ENCODE results near the gene NDST1.
A peak's percentile ranks its signal among the peaks of the same experiment; 100 is the strongest.
"Not testable (repeated sequence)": the region's sequence is repeated elsewhere in the genome, so short reads cannot be mapped to it uniquely, and the experiment has no call there.

The NDST1 gene

GRCh38 chr5:150507474-150508276 lies at the start of gene NDST1:
Gene NDST1, plus strand, starts transcription at chr5:150508131. Its CDS starts 13,124 bp downstream, at chr5:150521255.
- no peak for DNase-seq (ENCODE audit: low read depth in 2 of 2)

GRCh38 chr5:150458802-150459557 lies 49.0 kb upstream of the NDST1 start:
- DNase-seq (ENCODE audit: low read depth in 2 of 2), result peak; percentile 78 to 93

- DNase-seq (ENCODE audit: low read depth in 2 of 2), result no peak
Observed at GRCh38 chr5:150460781-150461180, 47.1 kb upstream of the NDST1 start.

GRCh38 chr5:150461231-150461630 lies 46.7 kb upstream of the NDST1 start:
- DNase-seq (ENCODE audit: low read depth in 2 of 2), result no peak

GRCh38 chr5:150464554-150465012 lies 43.3 kb upstream of the NDST1 start:
- no peak for DNase-seq (ENCODE audit: low read depth in 2 of 2)

- DNase-seq (ENCODE audit: low read depth in 2 of 2), result no peak
Observed at GRCh38 chr5:150465927-150466326, 42.0 kb upstream of the NDST1 start.

- no peak for DNase-seq (ENCODE audit: low read depth in 2 of 2)
Observed at GRCh38 chr5:150468206-150468605, 39.7 kb upstream of the NDST1 start.

- DNase-seq (ENCODE audit: low read depth in 2 of 2), result no peak
Observed at GRCh38 chr5:150469718-150470469, 38.0 kb upstream of the NDST1 start.

GRCh38 chr5:150473673-150474358 lies 34.1 kb upstream of the NDST1 start:
- DNase-seq (ENCODE audit: low read depth in 2 of 2), result no peak

- not testable (repeated sequence) for DNase-seq (ENCODE audit: low read depth in 2 of 2)
Observed at GRCh38 chr5:150476568-150476967, 31.4 kb upstream of the NDST1 start.

- no peak for DNase-seq (ENCODE audit: low read depth in 2 of 2)
Observed at GRCh38 chr5:150479416-150479815, 28.5 kb upstream of the NDST1 start.

- DNase-seq (ENCODE audit: low read depth in 2 of 2), result no peak
Observed at GRCh38 chr5:150481708-150481965, 26.3 kb upstream of the NDST1 start.

GRCh38 chr5:150481972-150482406 lies 25.9 kb upstream of the NDST1 start:
- no peak for DNase-seq (ENCODE audit: low read depth in 2 of 2)

- DNase-seq (ENCODE audit: low read depth in 2 of 2), result no peak
Observed at GRCh38 chr5:150484964-150485692, 22.8 kb upstream of the NDST1 start.

GRCh38 chr5:150485693-150486401 lies 22.1 kb upstream of the NDST1 start:
- peak; percentile 23 to 24 for DNase-seq (ENCODE audit: low read depth in 2 of 2)

GRCh38 chr5:150486402-150487198 lies 21.3 kb upstream of the NDST1 start:
- DNase-seq (ENCODE audit: low read depth in 2 of 2), result peak; percentile 20 to 24

GRCh38 chr5:150487199-150488061 lies 20.5 kb upstream of the NDST1 start:
- no peak for DNase-seq (ENCODE audit: low read depth in 2 of 2)

- no peak for DNase-seq (ENCODE audit: low read depth in 2 of 2)
Observed at GRCh38 chr5:150488519-150489359, 19.2 kb upstream of the NDST1 start.
